Epithelial cell of proximal tubule (primary cell): ENCODE data around the gene MAST2. TPM values are rescaled to one million over a fixed set of nuclear protein-coding genes. Genes with fewer than 3 reads are reported as not detected.
"Not testable (repeated sequence)": the region's sequence is repeated elsewhere in the genome, so short reads cannot be mapped to it uniquely, and the experiment has no call there.

Experiments
- DNase-seq: peaks from one replicate; pipeline ENCODE4 v3.0.0-alpha.2; 2011; ENCODE audit warnings: low read depth
- H3K4me3 ChIP-seq: 2 replicates; pipeline ENCODE4 v1.5.1; 2011; ENCODE audit warnings: low read depth, mild to moderate bottlenecking, low read length
- CTCF ChIP-seq: conservative IDR thresholded peaks from 2 replicates; pipeline ENCODE4 v1.5.1; 2012; ENCODE audit warnings: low read depth, mild to moderate bottlenecking, low read length
- total RNA-seq: library from RNA; depleted of rRNA; stranded (reverse); fragments of >200 nt; gene quantifications from 2 replicates; pipeline ENCODE4 v1.2.3, GENCODE V29; 2015

The MAST2 gene
- total RNA-seq, 1 donor from 2014 or later = 30.3 TPM

- no peak for TF ChIP-seq CTCF
- no peak overlapping the region for H3K4me3 ChIP-seq
- DNase-seq = no peak
These were observed 39.4 kb downstream of the MAST2 start for GRCh38 chr1:45842786-45843185.

GRCh38 chr1:45843474-45843905, 40.1 kb downstream of the MAST2 start:
- TF ChIP-seq CTCF = peak; percentile 33
- no peak overlapping the region for H3K4me3 ChIP-seq
- no peak for DNase-seq

GRCh38 chr1:45844000-45844399, 40.6 kb downstream of the MAST2 start:
- DNase-seq, H3K4me3 ChIP-seq: not testable (repeated sequence)

- no peak for DNase-seq
- no peak overlapping the region for H3K4me3 ChIP-seq
- TF ChIP-seq CTCF = no peak
These were observed 43.5 kb downstream of the MAST2 start for GRCh38 chr1:45846931-45847330.

GRCh38 chr1:45848097-45848496, 44.7 kb downstream of the MAST2 start:
- no peak for TF ChIP-seq CTCF
- no peak for DNase-seq
- no peak overlapping the region for H3K4me3 ChIP-seq

GRCh38 chr1:45848714-45849113, 45.3 kb downstream of the MAST2 start:
- no peak for TF ChIP-seq CTCF
- no peak for DNase-seq
- no peak overlapping the region for H3K4me3 ChIP-seq

- no peak for TF ChIP-seq CTCF
- H3K4me3 ChIP-seq = no peak overlapping the region
- no peak for DNase-seq
These were observed 46.6 kb downstream of the MAST2 start for GRCh38 chr1:45850017-45850416.

- no peak for DNase-seq
- TF ChIP-seq CTCF = no peak
- no peak overlapping the region for H3K4me3 ChIP-seq
These were observed 51.3 kb downstream of the MAST2 start for GRCh38 chr1:45854724-45855123.
